Measurements from ENCODE around the gene SAMD4B. TPM values are rescaled to one million over a fixed set of nuclear protein-coding genes. Genes with fewer than 3 reads are reported as not detected.

The SAMD4B gene
- total and polyA plus RNA-seq, 9 of the 15 experiments (the other 6 are each of a cell fraction or from before 2014, with no cell fraction given) = 3.4 to 90.5 (median 38.0) TPM

DNA sequence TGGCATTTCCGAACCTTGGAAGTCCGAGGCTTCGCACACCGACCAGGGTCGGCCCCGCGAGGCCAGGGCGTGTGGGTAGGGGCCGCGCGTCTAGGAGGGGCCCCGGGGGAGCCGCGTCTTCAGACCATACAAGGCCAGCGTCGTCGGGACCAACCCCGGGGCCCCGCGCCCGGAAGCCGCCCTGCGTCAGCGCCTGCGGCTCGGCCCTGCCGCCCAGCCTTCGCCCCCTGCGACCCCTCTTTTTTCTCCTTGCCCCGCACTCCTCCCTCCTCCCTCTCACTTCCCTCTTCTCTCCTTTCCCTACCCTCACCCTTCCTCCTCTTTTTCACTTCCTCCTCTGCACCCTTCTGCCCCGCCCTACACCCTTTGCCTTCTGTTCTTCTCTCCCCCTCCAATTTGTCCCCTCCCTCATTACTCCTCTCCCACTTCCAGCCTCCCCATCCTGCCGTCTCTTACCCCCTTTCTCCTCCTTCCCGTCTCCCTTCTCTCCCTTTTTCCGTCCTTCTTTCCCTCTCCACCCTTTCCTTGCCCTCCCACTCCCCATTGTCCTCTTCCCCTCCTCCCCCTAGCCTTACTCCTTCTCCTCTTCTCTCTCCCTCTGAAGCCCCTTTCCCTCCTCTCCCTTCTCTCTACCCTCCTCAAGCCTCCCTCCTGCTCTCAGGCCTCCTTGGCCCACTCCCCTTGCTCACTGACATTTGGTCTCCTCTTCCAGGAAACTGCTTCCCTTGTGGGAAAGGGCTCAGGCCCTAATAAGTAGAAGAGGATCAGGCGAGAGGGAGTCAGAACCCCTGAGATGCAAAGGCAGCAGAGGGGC, 68.0 kb downstream of the SAMD4B start (continued):
- no peak for TF ChIP-seq JUNB (CRISPR knock-in tag; conservative IDR thresholded peaks at IDR 0.05)
- 0 out of 2 replicates have a peak, but pooled peaks have one; percentile 47 for TF ChIP-seq ZNF175 (CRISPR knock-in tag; IDR thresholded peaks at IDR 0.05; ENCODE audit: low read depth)
- TF ChIP-seq BMI1 (IDR thresholded peaks at IDR 0.05; ENCODE audit: low read length) = no peak
- TF ChIP-seq MCM3 (IDR thresholded peaks at IDR 0.05) = no peak
- no peak for TF ChIP-seq POLR2H (tag; IDR thresholded peaks at IDR 0.05; ENCODE audit: low read depth)
- no peak; the same call in 1 of the 2 replicates for TF ChIP-seq ESRRA (IDR thresholded peaks at IDR 0.05; ENCODE audit: borderline replicate concordance, low read depth)
- TF ChIP-seq HMGN3 (IDR thresholded peaks at IDR 0.05; ENCODE audit: borderline replicate concordance, extremely low read depth, insufficient read length, low read depth, low read length) = peak; percentile 10
- TF ChIP-seq, protein P1, sequence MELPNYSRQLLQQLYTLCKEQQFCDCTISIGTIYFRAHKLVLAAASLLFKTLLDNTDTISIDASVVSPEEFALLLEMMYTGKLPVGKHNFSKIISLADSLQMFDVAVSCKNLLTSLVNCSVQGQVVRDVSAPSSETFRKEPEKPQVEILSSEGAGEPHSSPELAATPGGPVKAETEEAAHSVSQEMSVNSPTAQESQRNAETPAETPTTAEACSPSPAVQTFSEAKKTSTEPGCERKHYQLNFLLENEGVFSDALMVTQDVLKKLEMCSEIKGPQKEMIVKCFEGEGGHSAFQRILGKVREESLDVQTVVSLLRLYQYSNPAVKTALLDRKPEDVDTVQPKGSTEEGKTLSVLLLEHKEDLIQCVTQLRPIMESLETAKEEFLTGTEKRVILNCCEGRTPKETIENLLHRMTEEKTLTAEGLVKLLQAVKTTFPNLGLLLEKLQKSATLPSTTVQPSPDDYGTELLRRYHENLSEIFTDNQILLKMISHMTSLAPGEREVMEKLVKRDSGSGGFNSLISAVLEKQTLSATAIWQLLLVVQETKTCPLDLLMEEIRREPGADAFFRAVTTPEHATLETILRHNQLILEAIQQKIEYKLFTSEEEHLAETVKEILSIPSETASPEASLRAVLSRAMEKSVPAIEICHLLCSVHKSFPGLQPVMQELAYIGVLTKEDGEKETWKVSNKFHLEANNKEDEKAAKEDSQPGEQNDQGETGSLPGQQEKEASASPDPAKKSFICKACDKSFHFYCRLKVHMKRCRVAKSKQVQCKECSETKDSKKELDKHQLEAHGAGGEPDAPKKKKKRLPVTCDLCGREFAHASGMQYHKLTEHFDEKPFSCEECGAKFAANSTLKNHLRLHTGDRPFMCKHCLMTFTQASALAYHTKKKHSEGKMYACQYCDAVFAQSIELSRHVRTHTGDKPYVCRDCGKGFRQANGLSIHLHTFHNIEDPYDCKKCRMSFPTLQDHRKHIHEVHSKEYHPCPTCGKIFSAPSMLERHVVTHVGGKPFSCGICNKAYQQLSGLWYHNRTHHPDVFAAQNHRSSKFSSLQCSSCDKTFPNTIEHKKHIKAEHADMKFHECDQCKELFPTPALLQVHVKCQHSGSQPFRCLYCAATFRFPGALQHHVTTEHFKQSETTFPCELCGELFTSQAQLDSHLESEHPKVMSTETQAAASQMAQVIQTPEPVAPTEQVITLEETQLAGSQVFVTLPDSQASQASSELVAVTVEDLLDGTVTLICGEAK (IDR thresholded peaks at IDR 0.05) = peak; percentile 72
- TF ChIP-seq, protein P1 (CRISPR knock-in tag; IDR thresholded peaks at IDR 0.05) = no peak
- TF ChIP-seq IRF1 (CRISPR knock-in tag; IDR thresholded peaks at IDR 0.05; ENCODE audit: borderline replicate concordance) = no peak
- no peak for TF ChIP-seq ZNF766 (CRISPR knock-in tag; conservative IDR thresholded peaks at IDR 0.05)
- TF ChIP-seq, protein P2, sequence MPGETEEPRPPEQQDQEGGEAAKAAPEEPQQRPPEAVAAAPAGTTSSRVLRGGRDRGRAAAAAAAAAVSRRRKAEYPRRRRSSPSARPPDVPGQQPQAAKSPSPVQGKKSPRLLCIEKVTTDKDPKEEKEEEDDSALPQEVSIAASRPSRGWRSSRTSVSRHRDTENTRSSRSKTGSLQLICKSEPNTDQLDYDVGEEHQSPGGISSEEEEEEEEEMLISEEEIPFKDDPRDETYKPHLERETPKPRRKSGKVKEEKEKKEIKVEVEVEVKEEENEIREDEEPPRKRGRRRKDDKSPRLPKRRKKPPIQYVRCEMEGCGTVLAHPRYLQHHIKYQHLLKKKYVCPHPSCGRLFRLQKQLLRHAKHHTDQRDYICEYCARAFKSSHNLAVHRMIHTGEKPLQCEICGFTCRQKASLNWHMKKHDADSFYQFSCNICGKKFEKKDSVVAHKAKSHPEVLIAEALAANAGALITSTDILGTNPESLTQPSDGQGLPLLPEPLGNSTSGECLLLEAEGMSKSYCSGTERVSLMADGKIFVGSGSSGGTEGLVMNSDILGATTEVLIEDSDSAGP (CRISPR knock-in tag; IDR thresholded peaks at IDR 0.05) = no peak
- no peak for TF ChIP-seq KAT2B (IDR thresholded peaks at IDR 0.05; ENCODE audit: low read depth, low read length)
- TF ChIP-seq THRB (CRISPR knock-in tag; conservative IDR thresholded peaks at IDR 0.05) = peak; percentile 96

Measured in K562 (cell line).